Fibroblast of lung (primary cell): ENCODE data around the gene DNAI1.

Source experiments
- CTCF ChIP-seq, 2 donors: IDR thresholded peaks in 1 of 2; conservative IDR thresholded peaks in 1 of 2; 1 replicate in 1 of 2; 2 replicates in 1 of 2; pipeline ENCODE4 v1.5.1; 2011 to 2012; ENCODE audit warnings: low read length in 2 of 2, control low read depth in 1 of 2, inconsistent platforms in 1 of 2, low read depth in 1 of 2, mild to moderate bottlenecking in 1 of 2
- EZH2 ChIP-seq: IDR thresholded peaks from 2 replicates; pipeline ENCODE4 v1.5.1; 2012; ENCODE audit warnings: low read length, control low read depth, mild to moderate bottlenecking; ENCODE audit errors: missing control alignments

GRCh38 chr9:34520096-34520495 is 61.5 kb downstream of the DNAI1 start:
- no peak for TF ChIP-seq CTCF (conservative IDR thresholded peaks at IDR 0.05 in 1 of 2, IDR thresholded peaks at IDR 0.05 in 1 of 2; ENCODE audit: low read depth in 1 of 2, low read length in 2 of 2)
- TF ChIP-seq EZH2 = no peak
